Fibroblast of pulmonary artery (primary cell): ENCODE data around the gene FBXL13.
A peak's percentile ranks its signal among the peaks of the same experiment; 100 is the strongest.
"Not testable (repeated sequence)": the region's sequence is repeated elsewhere in the genome, so short reads cannot be mapped to it uniquely, and the experiment has no call there.

Experiments used
- DNase-seq: peaks from one replicate; pipeline ENCODE4 v3.0.0-alpha.2; 2010; ENCODE audit warnings: low read depth
- H3K4me3 ChIP-seq: replicated peaks from 2 replicates; pipeline ENCODE4 v1.5.1; 2011; ENCODE audit warnings: low read depth, mild to moderate bottlenecking, control low read depth, low read length, moderate library complexity
- CTCF ChIP-seq: IDR thresholded peaks from 2 replicates; pipeline ENCODE4 v1.5.1; 2011; ENCODE audit warnings: mild to moderate bottlenecking, control low read depth, low read length, inconsistent platforms; ENCODE audit errors: missing control alignments

The FBXL13 gene

GRCh38 chr7:103116511-103116910, 41.9 kb upstream of the FBXL13 start:
- no peak for TF ChIP-seq CTCF
- H3K4me3 ChIP-seq: no peak overlapping the region
- no peak for DNase-seq

DNA sequence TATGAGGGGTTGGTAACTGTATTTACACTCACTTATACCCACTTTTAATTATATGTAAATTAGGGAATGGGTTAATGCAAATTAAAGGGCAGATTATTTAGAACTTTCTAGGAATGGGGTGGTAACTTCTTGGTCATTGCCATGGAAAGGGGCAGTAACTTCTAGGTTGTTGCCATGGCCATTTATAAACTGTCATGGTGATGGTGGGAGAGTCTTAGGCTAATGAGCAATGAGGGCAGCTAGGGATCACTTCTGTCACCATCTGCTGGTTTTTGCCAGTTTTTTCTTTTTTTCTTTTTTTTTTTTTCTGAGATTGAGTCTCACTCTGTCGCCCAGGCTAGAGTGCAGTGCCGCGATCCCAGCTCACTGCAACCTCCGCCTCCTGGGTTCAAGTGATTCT, 41.2 kb upstream of the FBXL13 start:
- H3K4me3 ChIP-seq: no peak overlapping the region
- TF ChIP-seq CTCF: no peak
- DNase-seq: no peak

DNA sequence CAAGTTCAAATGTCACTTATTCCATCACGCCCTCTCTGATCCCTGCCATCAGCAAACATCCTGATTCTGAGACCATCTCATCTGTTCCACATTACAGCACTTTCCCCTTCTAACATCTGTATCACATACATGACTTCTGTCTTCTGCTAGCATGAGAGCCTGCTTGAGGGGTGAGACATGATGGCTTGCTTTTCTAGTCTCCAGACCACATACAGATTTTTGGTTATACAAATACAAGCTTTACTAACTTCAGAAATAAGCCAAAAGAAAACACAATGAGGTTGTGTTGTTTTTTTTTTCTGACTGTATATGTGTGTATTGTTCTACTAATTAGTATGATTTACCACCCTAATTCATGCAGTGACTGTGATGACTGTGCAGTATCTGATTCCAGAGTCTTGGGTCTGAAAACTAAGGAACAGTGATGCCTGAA, 40.0 kb upstream of the FBXL13 start:
- TF ChIP-seq CTCF: no peak
- no peak for DNase-seq
- H3K4me3 ChIP-seq: no peak overlapping the region

DNA sequence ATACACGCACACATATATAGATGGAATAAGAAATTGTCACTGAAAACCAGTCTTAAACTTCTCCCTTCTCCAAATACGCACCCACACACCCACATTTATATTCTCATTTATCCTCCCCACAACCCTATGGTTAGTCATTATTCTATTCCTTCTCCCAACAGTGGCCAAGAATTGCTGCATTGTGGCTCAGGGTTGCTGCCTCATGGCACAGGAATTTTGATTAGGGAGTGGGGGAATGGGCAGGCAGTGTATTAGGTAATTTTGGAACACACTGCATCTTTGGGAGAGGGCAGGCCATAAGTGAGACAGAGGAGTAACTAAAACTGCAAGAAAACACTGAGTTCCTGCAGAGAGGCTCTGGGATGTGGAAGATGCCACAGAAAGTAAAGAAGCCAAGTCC, 38.6 kb upstream of the FBXL13 start:
- TF ChIP-seq CTCF: no peak
- DNase-seq: peak; percentile 96
- no peak overlapping the region for H3K4me3 ChIP-seq

DNA sequence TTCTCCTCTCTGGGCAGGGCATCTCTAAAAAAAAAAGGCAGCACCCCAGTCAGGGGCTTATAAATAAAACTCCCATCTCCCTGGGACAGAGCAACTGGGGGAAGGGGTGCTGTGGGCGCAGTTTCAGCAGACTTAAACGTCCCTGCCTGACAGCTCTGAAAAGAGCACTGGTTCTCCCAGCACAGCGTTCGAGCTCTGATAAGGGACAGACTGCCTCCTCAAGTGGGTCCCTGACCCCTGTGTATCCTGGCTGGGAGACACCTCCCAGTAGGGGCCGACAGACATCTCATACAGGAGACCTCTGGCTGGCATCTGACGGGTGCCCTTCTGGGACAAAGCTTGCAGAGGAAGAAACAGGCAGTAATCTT, 32.1 kb upstream of the FBXL13 start:
- DNase-seq: not testable (repeated sequence)

DNA sequence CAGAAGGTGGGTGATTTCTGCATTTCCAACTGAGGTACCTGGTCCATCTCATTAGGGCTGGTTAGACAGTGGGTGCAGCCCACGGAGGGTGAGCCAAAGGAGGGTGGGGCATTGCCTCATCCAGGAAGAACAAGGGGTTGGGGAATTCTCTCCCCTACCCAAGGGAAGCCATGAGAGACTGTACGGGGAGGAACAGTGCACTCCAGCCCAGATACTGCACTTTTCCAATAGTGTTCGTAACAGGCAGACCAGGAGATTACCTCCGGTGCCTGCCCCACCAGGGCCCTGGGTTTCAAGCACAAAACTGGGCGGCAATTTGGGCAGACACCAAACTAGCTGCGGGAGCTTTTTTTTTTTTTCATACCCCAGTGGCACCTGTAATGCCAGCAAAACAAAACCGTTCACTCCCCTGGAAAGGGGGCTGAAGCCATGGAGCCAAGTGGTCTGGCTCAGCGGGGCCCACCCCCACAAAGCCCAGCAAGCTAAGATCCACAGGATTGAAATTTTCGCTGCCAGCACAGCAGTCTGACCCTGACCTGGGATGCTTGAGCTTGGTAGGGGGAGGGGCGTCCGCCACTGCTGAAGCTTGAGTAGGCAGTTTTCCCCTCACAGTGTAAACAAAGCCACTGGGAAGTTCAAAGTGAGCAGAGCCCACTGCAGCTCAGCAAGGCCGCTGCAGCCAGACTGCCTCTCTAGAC, 31.6 kb upstream of the FBXL13 start:
- no peak for TF ChIP-seq CTCF
- DNase-seq: no peak

More for the DNA sequence above, 32.1 kb upstream of the FBXL13 start:
- H3K4me3 ChIP-seq: not testable (repeated sequence)

DNA sequence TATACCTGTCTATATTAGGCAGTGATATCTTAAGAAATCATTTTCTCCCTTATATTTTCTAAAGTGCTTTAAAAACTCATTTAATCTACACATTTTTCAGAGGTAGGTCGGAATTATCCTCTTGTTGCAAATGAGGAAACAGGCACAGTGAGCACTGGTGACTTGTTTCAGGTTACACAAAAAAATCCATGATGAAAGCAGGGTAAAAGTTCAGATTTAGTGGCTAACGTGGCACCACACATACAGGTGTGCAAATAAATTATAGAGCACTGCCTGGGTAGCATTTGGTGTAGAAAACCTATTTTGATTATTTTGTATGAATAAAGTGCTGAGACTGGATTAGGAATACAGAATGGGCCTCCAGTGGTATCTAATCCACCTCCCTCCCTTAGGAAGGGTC, 26.9 kb upstream of the FBXL13 start:
- no peak for TF ChIP-seq CTCF
- DNase-seq: no peak

More for the DNA sequence above, 31.6 kb upstream of the FBXL13 start:
- no peak overlapping the region for H3K4me3 ChIP-seq

DNA sequence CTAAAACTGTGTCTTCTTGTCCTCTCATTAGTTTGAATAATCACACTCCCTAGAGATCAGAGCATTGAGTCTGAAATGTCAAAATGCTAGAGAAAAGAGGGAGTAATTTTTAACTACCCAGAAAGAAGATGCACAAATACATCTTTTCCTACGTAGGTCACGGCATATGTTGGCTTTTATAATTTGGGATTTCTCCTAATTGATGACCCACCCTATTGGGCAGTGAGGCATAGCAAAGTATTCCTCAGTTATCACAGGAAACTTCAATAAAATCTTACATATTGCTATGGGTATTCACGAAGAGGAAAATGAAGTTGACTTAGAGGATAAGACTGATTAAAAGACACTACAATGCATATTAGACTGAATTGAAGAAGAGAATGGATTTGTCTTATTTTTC, 25.8 kb upstream of the FBXL13 start:
- no peak overlapping the region for H3K4me3 ChIP-seq
- no peak for TF ChIP-seq CTCF
- no peak for DNase-seq

More for the DNA sequence above, 26.9 kb upstream of the FBXL13 start:
- H3K4me3 ChIP-seq: no peak overlapping the region
